OCI-LY1 (cell line): ENCODE data around the gene IST1.

Experiments
- EZH2 ChIP-seq: fragments of 200-600 bp; sonication (generic), shearing (Covaris generic); IDR thresholded peaks from 2 replicates; pipeline ENCODE4 v1.8.0; 2017; ENCODE audit warnings: borderline replicate concordance, mixed run types, mild to moderate bottlenecking, antibody characterized with exemption, low read length, moderate library complexity, mixed read lengths
- TF ChIP-seq, protein P1 (sequence below): fragments of 200-600 bp; sonication (generic), shearing (Covaris generic); IDR thresholded peaks from 2 replicates; pipeline ENCODE4 v1.5.1; 2017; ENCODE audit warnings: mild to moderate bottlenecking, antibody characterized with exemption, low read length, moderate library complexity, mixed read lengths

DNA sequence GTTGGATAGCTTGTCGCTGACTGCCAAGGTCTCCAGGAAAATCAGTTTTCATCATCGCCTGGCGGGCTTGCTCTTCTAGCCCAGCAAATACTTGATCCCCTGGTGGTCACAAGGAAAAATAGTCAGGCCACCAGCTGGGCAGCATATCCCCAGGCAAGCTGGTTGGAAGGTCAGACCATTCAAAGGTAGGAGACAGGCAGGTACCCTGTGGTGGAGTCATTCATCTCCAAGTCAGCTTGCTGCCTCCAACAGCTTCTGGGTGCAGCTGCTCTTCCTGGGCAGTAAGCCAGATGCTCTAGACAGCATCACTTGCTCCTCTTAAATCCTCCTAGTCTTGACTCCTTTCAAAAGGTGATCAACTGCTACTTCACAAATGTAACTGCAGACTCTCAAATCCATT, 27.4 kb upstream of the IST1 start:
- TF ChIP-seq, protein P1, sequence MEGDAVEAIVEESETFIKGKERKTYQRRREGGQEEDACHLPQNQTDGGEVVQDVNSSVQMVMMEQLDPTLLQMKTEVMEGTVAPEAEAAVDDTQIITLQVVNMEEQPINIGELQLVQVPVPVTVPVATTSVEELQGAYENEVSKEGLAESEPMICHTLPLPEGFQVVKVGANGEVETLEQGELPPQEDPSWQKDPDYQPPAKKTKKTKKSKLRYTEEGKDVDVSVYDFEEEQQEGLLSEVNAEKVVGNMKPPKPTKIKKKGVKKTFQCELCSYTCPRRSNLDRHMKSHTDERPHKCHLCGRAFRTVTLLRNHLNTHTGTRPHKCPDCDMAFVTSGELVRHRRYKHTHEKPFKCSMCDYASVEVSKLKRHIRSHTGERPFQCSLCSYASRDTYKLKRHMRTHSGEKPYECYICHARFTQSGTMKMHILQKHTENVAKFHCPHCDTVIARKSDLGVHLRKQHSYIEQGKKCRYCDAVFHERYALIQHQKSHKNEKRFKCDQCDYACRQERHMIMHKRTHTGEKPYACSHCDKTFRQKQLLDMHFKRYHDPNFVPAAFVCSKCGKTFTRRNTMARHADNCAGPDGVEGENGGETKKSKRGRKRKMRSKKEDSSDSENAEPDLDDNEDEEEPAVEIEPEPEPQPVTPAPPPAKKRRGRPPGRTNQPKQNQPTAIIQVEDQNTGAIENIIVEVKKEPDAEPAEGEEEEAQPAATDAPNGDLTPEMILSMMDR, result no peak
- TF ChIP-seq EZH2, result no peak
